Embryonic facial prominence (tissue), 1 donor: ENCODE results near the gene TAOK3.
A peak's percentile ranks its signal among the peaks of the same experiment; 100 is the strongest.

Experiments
- DNase-seq: peaks from one replicate; pipeline ENCODE4 v3.0.0-alpha.2; 2016; ENCODE audit errors: extremely low spot score

TAOK3 gene

GRCh38 chr12:118206107-118206412 is 166.6 kb downstream of the TAOK3 start:
- no peak for DNase-seq

GRCh38 chr12:118193958-118194357 is 178.7 kb downstream of the TAOK3 start:
- no peak for DNase-seq

- DNase-seq, result no peak
These were observed 179.2 kb downstream of the TAOK3 start for GRCh38 chr12:118193477-118193876.

DNA sequence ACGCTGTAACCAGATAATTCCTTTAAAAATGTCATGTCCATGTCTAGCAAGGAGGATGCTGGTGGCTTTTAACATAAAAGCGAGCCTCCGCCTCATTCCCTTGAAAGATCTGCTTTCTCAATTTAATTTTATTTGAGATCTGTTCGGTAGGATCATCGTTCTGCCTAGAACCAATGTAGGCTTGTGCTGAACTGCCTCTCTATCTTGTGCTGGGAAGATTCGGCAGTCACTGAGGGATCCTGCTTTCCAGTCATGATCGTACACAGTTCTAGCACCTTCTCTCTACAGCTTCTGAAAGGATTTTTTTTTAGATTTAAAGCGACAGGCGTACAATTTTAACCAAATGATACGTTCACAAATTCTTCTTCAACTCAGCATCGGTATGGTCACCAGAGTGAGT is 182.4 kb downstream of the TAOK3 start:
- DNase-seq, result no peak

DNA sequence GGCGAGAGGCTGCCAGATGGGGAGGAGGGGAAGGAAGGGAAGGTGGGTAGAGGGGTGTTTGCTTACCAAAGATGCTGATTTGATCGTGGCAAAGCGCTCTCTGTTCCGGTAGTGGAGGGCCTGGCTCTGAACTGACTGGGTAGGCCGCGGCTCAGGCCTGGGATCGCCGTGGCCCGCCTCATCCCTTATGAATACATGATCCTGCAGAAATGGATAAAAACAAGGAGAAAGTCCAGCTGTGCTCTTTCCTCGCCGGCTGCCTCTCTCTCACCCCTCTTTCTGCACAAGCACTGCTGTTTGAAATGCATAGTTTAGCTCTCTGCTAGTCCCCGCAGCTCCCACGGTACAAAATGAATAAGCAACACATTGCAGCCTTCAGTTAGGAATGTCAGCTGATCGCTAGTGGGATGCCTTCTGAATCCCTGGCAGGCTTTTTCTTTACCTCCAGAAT is 182.9 kb downstream of the TAOK3 start:
- DNase-seq, result peak; percentile 26

- no peak for DNase-seq
These were observed 183.9 kb downstream of the TAOK3 start for GRCh38 chr12:118188690-118189371.

- no peak for DNase-seq
These were observed 184.8 kb downstream of the TAOK3 start for GRCh38 chr12:118187751-118188435.

GRCh38 chr12:118185602-118186397 is 186.9 kb downstream of the TAOK3 start:
- DNase-seq, result no peak

DNA sequence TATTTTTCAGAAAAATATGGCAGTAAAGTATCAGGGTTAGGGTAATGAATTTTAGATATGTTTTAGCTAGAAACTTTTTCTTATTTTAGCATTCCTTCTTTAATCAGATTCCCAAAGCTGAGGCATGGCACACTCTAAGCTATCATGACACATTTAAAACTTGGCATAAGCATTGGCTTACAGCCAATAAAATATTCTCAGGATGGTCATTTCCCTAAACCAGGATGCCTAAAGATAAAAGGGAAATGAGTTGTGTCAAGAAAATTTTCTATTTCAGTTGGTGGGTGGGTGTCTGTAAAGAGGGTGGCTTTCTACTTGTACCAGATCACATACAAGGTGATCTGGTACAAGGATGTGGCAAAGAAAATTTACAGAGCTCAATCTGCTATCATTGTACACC is 189.0 kb downstream of the TAOK3 start:
- DNase-seq, result no peak

- DNase-seq, result no peak
These were observed 189.6 kb downstream of the TAOK3 start for GRCh38 chr12:118183155-118183554.

DNA sequence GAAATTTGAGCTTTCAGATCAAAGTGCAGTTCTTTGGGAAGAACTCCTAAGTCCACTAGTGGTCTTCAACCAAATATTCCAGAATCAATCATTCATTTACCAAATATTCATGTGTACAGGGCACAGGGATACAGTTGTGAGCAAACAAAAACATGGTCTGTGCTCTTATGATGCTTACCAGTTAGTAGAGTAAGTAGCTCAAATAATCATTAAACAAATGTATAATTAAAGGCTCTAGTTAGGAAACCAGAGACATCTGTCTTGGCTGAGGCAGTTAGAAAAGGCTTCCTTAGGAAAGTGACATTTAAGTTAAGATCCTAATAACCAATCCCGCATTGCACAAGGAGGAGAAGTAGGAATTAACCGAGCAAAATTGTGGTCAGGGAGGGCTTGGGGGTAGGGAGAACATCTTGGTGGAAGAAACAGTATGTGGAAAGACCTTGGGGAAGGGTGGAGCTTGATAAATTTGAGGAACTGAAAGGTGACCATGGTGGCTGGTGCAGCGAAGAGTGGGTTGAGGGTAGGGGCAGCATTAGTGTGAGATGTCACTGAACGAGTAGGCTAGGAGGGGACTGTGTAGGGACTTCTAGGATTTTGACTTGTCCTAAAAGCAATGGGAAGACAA is 196.8 kb downstream of the TAOK3 start:
- no peak for DNase-seq

- DNase-seq, result no peak
These were observed 205.8 kb downstream of the TAOK3 start for GRCh38 chr12:118166946-118167345.

GRCh38 chr12:118164798-118165486 is 207.8 kb downstream of the TAOK3 start:
- DNase-seq, result no peak

- DNase-seq, result no peak
These were observed 212.2 kb downstream of the TAOK3 start for GRCh38 chr12:118160536-118160935.

DNA sequence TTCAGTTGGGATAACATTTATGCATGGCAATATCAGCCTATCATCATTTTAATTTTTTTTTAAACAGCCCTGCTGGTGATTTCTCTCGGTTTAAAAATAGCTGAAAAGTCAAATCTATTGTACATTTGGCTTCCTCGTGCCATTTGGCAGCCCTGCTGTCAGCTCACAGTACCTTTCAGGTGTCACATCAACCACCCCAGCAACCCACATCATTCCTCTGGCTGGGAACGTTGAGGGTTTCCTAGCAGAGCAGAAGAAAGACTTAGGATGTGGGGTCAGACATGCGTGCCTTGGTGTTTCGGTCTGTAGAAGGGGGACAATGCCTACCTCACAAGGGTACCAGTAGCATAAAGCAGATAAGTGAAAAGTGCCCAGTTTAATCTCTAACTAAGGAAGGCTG is 221.0 kb downstream of the TAOK3 start:
- DNase-seq, result no peak

DNA sequence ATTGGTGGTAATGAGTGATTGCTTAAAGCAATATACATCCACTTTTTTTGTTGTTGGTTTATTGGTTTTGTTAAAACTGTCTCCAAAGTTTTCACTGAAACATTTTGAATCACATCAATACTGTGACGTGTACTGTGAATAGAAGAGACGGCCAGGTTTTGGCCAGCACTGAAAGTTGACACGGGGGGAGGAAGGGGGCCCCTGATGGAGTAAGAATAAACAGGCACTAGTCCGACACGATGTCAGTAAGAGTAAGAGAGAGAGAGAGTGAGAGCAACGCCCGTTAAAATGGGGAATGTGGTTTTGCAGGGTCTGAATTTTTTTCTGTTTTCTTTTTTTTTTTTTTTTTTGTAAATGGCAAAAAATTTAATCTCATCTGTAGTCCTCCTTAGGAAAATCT is 222.1 kb downstream of the TAOK3 start:
- no peak for DNase-seq

DNA sequence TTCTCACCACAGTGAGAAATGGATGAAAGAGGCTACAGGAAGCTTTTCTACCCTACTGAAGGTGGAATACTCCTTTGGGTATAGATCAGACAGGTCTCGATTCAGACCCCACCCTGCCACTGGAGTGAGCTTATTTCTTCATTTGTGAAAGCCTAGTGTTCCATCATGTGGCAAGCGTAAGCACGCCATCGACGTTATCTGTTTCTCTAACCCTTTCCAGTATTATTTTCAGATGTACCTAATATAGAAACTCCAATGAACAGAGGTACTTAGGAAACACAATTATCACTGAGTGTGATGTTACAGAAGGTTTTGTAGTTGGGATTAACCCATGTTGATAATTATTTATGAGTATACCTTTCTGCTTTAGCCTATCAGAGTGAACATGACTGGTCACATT is 224.4 kb downstream of the TAOK3 start:
- DNase-seq, result no peak

DNA sequence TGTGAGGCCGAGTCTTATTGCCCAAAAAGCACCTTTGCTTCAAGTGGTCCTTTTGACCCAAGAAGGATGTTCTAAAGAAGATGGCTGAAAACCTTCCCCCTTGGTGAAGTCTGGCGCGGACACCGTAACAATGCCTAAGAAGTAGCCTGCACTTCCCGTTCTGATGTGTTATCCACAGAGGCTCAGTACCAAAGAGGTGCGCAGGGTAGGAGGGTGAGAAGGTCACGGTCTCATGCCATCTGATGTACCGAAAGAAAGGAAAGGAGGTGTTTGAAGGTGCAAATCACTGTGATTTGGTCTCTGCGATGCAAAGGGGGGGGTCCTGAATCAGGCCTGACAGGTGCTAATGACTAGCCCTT is 226.9 kb downstream of the TAOK3 start:
- no peak for DNase-seq

- no peak for DNase-seq
These were observed 227.5 kb downstream of the TAOK3 start for GRCh38 chr12:118145113-118145797.

DNA sequence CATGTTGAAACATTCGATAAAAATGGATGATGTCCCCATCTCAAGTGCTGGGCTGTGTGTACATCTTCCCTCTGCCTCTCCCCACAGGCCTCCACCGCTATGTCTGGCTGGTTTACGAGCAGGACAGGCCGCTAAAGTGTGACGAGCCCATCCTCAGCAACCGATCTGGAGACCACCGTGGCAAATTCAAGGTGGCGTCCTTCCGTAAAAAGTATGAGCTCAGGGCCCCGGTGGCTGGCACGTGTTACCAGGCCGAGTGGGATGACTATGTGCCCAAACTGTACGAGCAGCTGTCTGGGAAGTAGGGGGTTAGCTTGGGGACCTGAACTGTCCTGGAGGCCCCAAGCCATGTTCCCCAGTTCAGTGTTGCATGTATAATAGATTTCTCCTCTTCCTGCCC is 228.2 kb downstream of the TAOK3 start:
- no peak for DNase-seq

GRCh38 chr12:118140825-118141224 is 231.9 kb downstream of the TAOK3 start:
- no peak for DNase-seq
